BLaER1 treated with 17β-estradiol and CSF1 and Interleukin-3, amounts not matched to agents 10 nM and 100 nM (cell line): Measurements from ENCODE around the gene FAM53C.

Experiments used
- H3K27ac ChIP-seq, 11 experiments: shearing (Covaris generic); formaldehyde crosslinking; 2 replicates each; pipeline ENCODE4 v1.8.1; 2022
- H3K27me3 ChIP-seq, 11 experiments: shearing (Covaris generic); formaldehyde crosslinking; 2 replicates each; pipeline ENCODE4 v1.8.1; 2022
- H3K36me3 ChIP-seq, 11 experiments: shearing (Covaris generic); formaldehyde crosslinking; 2 replicates each; pipeline ENCODE4 v1.8.1; 2022
- H3K4me1 ChIP-seq, 10 experiments: shearing (Covaris generic); formaldehyde crosslinking; 2 replicates each; pipeline ENCODE4 v1.8.1; 2022
- H3K4me2 ChIP-seq, 11 experiments: shearing (Covaris generic); formaldehyde crosslinking; 2 replicates each; pipeline ENCODE4 v1.8.1; 2022
- H3K4me3 ChIP-seq, 10 experiments: shearing (Covaris generic); formaldehyde crosslinking; 2 replicates each; pipeline ENCODE4 v1.8.1; 2022
- H3K9ac ChIP-seq, 11 experiments: shearing (Covaris generic); formaldehyde crosslinking; 2 replicates each; pipeline ENCODE4 v1.8.1; 2022
- H3K9me3 ChIP-seq, 11 experiments: shearing (Covaris generic); formaldehyde crosslinking; replicated peaks in 1 of 11; 2 replicates each; pipeline ENCODE4 v1.8.1; 2022
- H4K20me1 ChIP-seq, 11 experiments: shearing (Covaris generic); formaldehyde crosslinking; 2 replicates each; pipeline ENCODE4 v1.8.1; 2022
- Cebpa-rat ChIP-seq, 11 experiments: shearing (Covaris generic); IDR thresholded peaks; 2 replicates each; pipeline ENCODE4 v1.8.1; 2022

The FAM53C gene

GRCh38 chr5:138352722-138353559 is 14.9 kb downstream of the FAM53C start:
- peaks cover 18 to 55% (median 27%) of the 10 kb centered on the region in 10 experiments for H3K4me1 ChIP-seq
- no peak for TF ChIP-seq Cebpa-rat (IDR thresholded peaks at IDR 0.05)
- no peaks in the 10 kb centered on the region for H3K27me3 ChIP-seq
- H3K27ac ChIP-seq: peak overlapping the region; percentile 94 to 100 (median 98)
- H3K9ac ChIP-seq: peak overlapping the region; percentile 97 to 100 (median 99)
- H3K4me3 ChIP-seq: peak overlapping the region; percentile 86 to 97 (median 90)
- peaks cover 22 to 67% (median 56%) of the 10 kb centered on the region in 11 experiments for H3K36me3 ChIP-seq
- H3K9me3 ChIP-seq: peaks cover 10 to 28% (median 18%) of the 10 kb centered on the region in 11 experiments
- H4K20me1 ChIP-seq: peaks cover 10 to 72% (median 38%) of the 10 kb centered on the region in 11 experiments; a peak in 17 of 22 replicates
- H3K4me2 ChIP-seq: peak overlapping the region; percentile 83 to 100 (median 91)

GRCh38 chr5:138353560-138354080 is 15.6 kb downstream of the FAM53C start:
- no peak for TF ChIP-seq Cebpa-rat (IDR thresholded peaks at IDR 0.05)
- Histone ChIP-seq H4K20me1 (peaks cover 3 to 71% (median 39%) of the 10 kb centered on the region in 11 experiments; a peak in 16 of 22 replicates), H3K9me3 (peaks cover 10 to 34% (median 18%) of the 10 kb centered on the region in 11 experiments), H3K4me2 (peak overlapping the region; percentile 83 to 100 (median 91)), H3K36me3 (peaks cover 21 to 67% (median 56%) of the 10 kb centered on the region in 11 experiments), H3K27ac (peak overlapping the region; percentile 94 to 100 (median 98)), H3K4me1 (peaks cover 18 to 49% (median 27%) of the 10 kb centered on the region in 10 experiments), H3K4me3 (peak overlapping the region; percentile 86 to 97 (median 90)), H3K9ac (peak overlapping the region; percentile 97 to 100 (median 99)), H3K27me3 (no peaks in the 10 kb centered on the region)

- Histone ChIP-seq H3K9me3 (peaks cover 10 to 34% (median 18%) of the 10 kb centered on the region in 11 experiments), H3K4me2 (peak overlapping the region; percentile 83 to 100 (median 91)), H4K20me1 (peaks cover 4 to 69% (median 44%) of the 10 kb centered on the region in 11 experiments; a peak in 19 of 22 replicates), H3K27me3 (no peaks in the 10 kb centered on the region), H3K36me3 (peaks cover 13 to 61% (median 49%) of the 10 kb centered on the region in 11 experiments), H3K27ac (peak overlapping the region; percentile 94 to 100 (median 98)), H3K9ac (peak overlapping the region; percentile 97 to 100 (median 99)), H3K4me1 (peaks cover 18 to 41% (median 27%) of the 10 kb centered on the region in 10 experiments), H3K4me3 (peak overlapping the region; percentile 86 to 97 (median 90))
- no peak for TF ChIP-seq Cebpa-rat (IDR thresholded peaks at IDR 0.05)
These were observed 16.3 kb downstream of the FAM53C start for GRCh38 chr5:138354387-138354786.

- no peak for TF ChIP-seq Cebpa-rat (IDR thresholded peaks at IDR 0.05)
- H3K27ac ChIP-seq: peak overlapping the region in 8 of 11 experiments; percentile 94 to 100 (median 98); a peak in 8 of 22 replicates
These were observed 16.9 kb downstream of the FAM53C start for GRCh38 chr5:138354926-138355378.

GRCh38 chr5:138359621-138360020 is 21.6 kb downstream of the FAM53C start:
- no peaks in the 10 kb centered on the region for H3K27me3 ChIP-seq
- H3K4me2 ChIP-seq: no peak overlapping the region
- H3K9me3 ChIP-seq: peaks cover 0 to 18% (median 3%) of the 10 kb centered on the region in 11 experiments; a peak in 8 of 22 replicates
- TF ChIP-seq Cebpa-rat (IDR thresholded peaks at IDR 0.05): no peak
- H3K36me3 ChIP-seq: peaks cover 6 to 51% (median 35%) of the 10 kb centered on the region in 11 experiments; a peak in 21 of 22 replicates
- H3K4me1 ChIP-seq: peaks cover 8 to 39% (median 22%) of the 10 kb centered on the region in 10 experiments
- no peak overlapping the region for H3K4me3 ChIP-seq
- peaks cover 32 to 96% (median 81%) of the 10 kb centered on the region in 11 experiments; a peak in 20 of 22 replicates for H4K20me1 ChIP-seq
- H3K27ac ChIP-seq: no peak overlapping the region
- H3K9ac ChIP-seq: no peak overlapping the region

More at GRCh38 chr5:138354926-138355378, 16.9 kb downstream of the FAM53C start:
- peak overlapping the region; percentile 86 to 97 (median 90) for H3K4me3 ChIP-seq
- H3K27me3 ChIP-seq: no peaks in the 10 kb centered on the region
- H4K20me1 ChIP-seq: peaks cover 5 to 69% (median 49%) of the 10 kb centered on the region in 11 experiments; a peak in 19 of 22 replicates
- H3K4me1 ChIP-seq: peaks cover 18 to 35% (median 27%) of the 10 kb centered on the region in 10 experiments
- H3K4me2 ChIP-seq: peak overlapping the region; percentile 83 to 100 (median 91)
- peaks cover 7 to 55% (median 43%) of the 10 kb centered on the region in 11 experiments for H3K36me3 ChIP-seq
- peaks cover 10 to 34% (median 18%) of the 10 kb centered on the region in 11 experiments for H3K9me3 ChIP-seq
- peak overlapping the region in 10 of 11 experiments; percentile 97 to 100 (median 99); a peak in 15 of 22 replicates for H3K9ac ChIP-seq

GRCh38 chr5:138360941-138361452 is 22.9 kb downstream of the FAM53C start:
- H3K4me3 ChIP-seq: no peak overlapping the region
- peaks cover 0 to 38% (median 12%) of the 10 kb centered on the region in 10 experiments; a peak in 12 of 20 replicates for H3K4me1 ChIP-seq
- H3K9me3 ChIP-seq: peaks cover 0 to 18% (median 3%) of the 10 kb centered on the region in 11 experiments; a peak in 8 of 22 replicates
- no peaks in the 10 kb centered on the region for H3K27me3 ChIP-seq
- H3K4me2 ChIP-seq: peak overlapping the region in 4 of 11 experiments; percentile 23 to 51 (median 32); a peak in 5 of 22 replicates
- H3K27ac ChIP-seq: 0 out of 22 replicates have a peak overlapping the region, but pooled peaks of 1 of the 11 experiments have one; percentile 10
- no peak overlapping the region for H3K9ac ChIP-seq
- peaks cover 32 to 96% (median 81%) of the 10 kb centered on the region in 11 experiments; a peak in 20 of 22 replicates for H4K20me1 ChIP-seq
- no peak for TF ChIP-seq Cebpa-rat (IDR thresholded peaks at IDR 0.05)
- H3K36me3 ChIP-seq: peaks cover 6 to 50% (median 40%) of the 10 kb centered on the region in 11 experiments; a peak in 21 of 22 replicates

- Histone ChIP-seq H3K9ac (no peak overlapping the region), H3K9me3 (no peaks in the 10 kb centered on the region), H3K27ac (no peak overlapping the region), H3K4me3 (no peak overlapping the region), H3K4me2 (peak overlapping the region in 1 of 11 experiments; percentile 5; a peak in 1 of 22 replicates), H3K36me3 (peaks cover 0 to 29% (median 19%) of the 10 kb centered on the region in 11 experiments; a peak in 13 of 22 replicates), H3K27me3 (no peaks in the 10 kb centered on the region), H4K20me1 (peaks cover 27 to 99% (median 71%) of the 10 kb centered on the region in 11 experiments; a peak in 20 of 22 replicates), H3K4me1 (peaks cover 9 to 68% (median 32%) of the 10 kb centered on the region in 10 experiments)
- TF ChIP-seq Cebpa-rat (IDR thresholded peaks at IDR 0.05): no peak
These were observed 26.5 kb downstream of the FAM53C start for GRCh38 chr5:138364576-138364975.
